Ammon's horn (tissue), 1 donor: Measurements from ENCODE around the gene CBX8.
A peak's percentile ranks its signal among the peaks of the same experiment; 100 is the strongest.
"Not testable (repeated sequence)": the region's sequence is repeated elsewhere in the genome, so short reads cannot be mapped to it uniquely, and the experiment has no call there.

Experiments used
- DNase-seq: peaks from one replicate; pipeline ENCODE4 v3.0.0-alpha.2; 2016; ENCODE audit warnings: low spot score

Gene CBX8

DNA sequence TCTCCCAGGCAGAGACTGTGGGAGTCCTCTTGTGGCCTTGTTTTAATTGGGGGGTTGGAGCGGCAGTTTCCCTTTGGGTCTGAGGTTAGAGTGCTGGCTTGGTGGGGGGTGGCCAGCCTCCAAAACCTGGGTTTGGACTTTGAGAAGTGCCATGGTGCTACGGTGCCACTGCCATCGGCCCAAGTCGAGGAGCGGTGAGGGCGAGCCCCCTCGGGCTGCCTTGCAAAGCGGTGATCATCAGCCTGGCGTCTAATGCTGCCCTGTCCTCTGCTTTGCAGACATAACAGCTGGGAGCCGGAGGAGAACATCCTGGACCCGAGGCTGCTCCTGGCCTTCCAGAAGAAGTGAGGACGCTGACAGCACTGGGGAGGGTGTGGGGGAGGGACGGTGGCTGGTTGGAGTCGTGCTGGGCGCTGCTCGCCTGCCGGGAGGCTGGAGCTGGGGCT, 17.8 kb downstream of the CBX8 start:
- no peak for DNase-seq

DNA sequence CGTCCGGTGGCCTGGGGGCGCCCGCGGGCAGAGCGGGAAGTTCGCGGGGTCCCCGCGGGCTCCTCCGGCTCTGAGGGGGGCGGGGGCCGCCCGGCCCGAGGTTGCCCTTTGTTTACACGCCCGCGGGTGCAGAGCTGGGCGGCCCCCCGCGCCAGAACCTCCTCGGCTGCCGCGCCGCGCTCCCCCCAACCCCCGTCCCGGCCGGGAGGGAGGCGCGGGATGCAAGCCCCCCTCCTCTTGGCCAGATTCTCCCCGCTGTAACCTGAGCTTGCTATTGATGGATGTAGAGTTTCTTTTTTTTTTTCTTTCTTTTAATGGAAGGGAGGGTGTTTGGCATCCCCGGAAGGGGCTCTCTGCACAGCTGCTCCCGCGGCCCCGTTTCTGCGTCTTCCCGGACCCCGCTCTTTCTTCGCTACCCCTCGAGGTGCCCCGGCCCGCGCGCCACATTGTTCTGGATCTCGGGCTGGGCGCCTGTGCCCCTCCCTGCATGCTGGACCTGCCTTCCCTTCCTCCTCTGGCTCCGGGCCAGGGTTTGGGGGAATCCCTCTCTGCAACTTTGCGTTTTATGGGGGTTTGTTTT, 18.3 kb downstream of the CBX8 start:
- no peak for DNase-seq

DNA sequence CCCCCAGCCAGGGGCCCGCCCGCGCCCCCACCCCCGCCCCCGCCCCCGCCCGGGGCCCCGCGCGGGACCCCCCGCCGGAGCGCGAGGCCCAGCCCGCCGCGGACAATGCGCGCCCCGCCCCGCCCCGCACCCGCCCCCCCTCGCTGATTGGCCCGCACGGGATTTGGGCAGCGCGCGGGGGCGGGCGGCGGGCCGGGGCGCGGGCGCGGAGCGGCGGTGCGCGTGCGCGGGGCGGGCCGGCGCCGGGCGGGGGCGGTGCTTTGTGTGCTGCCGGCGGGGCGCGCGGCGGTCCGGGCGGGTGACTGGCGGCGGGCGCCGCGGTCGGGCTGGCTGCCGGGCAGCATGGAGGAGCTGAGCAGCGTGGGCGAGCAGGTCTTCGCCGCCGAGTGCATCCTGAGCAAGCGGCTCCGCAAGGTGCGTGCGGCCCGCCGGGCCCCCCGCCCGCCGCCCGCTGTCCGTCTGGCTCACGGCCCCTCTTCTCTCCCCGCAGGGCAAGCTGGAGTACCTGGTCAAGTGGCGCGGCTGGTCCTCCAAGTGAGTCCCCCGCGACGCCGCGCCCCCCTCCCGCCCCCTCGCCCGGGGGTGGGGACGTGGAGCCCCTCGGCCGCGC, 18.9 kb downstream of the CBX8 start, which contains the start of gene CBX2:
Gene CBX2, plus strand, starts transcription at position 255 of the 610 bp plus-strand sequence. Its CDS starts 88 bp downstream, at position 343.
- peak; percentile 81 for DNase-seq

DNA sequence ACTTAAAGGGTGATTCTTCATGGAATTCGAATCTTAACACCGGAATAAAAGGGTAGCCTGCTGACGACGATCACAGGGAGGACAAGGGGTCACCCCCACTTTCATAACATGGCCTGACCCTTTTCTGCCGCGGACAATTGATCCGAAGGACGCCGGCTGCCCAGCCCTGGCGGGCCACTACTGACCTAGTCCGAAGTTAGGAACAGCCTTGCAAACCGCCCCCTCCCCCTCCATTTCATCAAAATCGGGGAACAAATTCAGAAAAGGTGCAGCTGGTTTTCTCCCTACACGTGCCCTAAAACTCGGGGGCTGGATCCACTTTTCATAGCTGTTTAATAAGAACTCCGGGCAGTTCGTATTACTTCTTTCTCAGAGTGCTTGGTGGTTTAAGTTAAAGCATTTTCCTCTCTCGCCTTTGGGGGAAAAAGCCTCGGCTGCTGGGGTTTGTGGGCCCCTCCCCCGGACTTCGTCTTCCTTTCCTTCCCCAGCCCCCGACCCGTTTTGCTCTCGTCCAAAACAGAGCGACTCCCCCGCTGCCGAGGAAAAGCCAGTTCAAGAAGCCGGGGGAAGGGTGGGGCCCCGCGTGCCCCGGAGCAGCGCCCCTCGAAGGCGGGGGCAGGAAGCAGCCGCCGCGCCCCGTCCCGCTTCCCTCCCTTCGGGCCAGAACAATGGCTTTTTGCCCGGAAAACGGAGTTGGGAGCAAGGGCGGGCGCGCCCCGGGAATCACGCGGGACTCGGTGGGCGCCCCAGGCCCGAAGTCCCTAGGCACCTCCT, 19.6 kb downstream of the CBX8 start:
- DNase-seq, result peak; percentile 61

DNA sequence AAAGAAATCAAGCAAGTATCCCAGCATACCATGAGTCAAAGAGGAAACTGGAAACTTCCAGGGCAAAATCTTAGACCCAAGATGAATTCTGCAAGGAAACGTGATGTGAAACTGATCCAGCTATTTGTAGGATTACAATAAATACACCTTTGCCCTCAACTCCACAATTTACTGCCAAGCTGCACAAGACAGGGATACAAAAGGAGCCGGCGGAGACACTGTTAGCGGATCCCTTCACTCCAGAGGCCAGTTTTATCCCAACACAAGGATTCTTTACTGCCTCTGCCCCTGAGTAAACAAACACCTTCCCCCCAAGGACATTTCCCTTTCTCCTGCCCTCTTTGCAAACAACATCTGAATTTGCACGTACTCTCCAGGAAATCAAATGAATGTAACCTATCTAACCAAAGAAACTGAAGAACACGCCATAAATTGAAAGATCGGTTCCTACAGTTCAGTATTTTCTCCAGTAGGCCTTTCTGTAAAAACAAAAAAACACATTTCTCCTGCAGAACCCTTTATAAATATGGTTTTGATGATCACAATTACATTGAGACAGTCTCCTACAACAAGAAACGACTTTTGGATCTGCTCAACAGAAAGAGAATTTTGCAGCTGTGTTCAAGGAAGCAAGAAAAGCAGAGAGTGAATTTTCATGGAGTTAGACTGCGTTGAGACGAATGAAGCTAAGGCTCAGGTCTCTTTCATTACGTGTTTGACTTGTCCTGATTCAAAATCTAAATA, 20.3 kb downstream of the CBX8 start:
- DNase-seq, result no peak

DNA sequence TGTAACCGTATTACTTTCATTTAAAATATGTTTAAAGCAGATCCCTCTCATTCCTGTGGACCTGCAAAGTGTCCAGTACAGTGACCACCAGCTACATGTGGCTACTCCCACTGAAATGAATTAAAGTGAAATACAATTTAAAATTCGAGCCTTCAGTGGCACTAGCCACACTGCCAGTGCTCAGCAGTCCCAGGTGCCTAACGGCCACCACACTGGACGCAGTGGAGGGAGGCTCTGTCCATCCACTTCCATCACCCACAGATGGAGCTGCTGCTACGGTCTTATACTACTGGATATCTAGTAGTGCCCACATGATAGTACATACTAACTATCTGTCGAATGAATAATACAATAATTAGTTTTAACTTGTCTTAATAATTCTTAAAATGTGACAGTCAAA, 21.2 kb downstream of the CBX8 start:
- DNase-seq, result no peak

DNA sequence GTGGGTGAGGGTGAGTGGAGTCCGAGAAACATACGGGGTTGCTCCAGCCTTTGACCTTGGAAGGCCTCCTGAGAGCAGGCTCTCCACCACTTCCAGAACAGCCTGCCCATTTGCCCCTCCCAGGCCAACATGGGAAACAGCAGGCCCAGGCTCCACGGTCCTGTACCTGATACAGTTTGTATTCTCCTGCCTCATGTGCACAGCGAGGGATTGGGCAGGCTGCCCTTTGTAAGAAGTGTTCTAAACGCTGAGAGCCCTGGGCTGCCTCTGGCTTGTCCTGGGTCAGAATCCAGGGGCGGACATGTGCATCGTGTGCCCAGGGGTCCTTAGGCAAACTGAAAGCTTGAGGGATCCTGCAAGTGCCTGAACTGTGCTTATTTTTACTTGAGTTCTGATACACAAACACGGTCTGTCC, 22.3 kb downstream of the CBX8 start:
- no peak for DNase-seq

DNA sequence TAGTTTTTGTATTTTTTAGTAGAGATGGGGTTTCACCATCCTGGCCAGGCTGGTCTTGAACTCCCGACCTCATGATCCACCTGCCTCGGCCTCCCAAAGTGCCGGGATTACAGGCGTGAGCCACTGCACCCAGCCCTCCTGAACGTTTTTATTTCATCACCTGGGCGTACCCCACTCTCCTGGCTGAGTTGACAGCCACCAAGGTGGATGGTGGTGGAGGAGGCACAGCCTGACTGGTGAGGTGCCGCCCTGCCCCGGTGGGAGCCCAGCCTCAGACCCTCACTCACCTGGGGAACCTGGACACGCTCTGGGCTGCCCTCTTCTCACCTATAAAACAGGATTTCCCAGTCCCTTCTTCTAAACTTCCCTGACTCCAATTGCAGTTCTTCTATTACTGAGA, 24.2 kb downstream of the CBX8 start:
- not testable (repeated sequence) for DNase-seq

DNA sequence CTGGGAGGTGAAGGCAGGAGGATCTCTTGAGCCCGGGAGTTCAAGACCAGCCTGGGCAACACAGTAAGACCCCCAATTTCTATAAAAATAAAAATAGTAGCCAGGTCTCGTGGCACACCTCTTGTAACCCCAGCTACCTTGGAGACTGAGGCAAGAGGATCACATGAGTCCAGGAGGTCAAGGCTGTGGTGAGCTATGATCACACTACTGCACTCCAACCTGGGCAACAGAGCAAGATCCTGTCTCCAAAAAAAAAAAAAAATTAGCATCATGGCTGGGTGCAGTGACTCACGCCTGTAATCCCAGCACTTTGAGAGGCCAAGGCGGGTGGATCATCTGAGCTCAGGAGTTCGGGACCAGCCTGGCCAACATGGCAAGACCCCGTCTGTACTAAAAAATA, 25.6 kb downstream of the CBX8 start:
- no peak for DNase-seq

DNA sequence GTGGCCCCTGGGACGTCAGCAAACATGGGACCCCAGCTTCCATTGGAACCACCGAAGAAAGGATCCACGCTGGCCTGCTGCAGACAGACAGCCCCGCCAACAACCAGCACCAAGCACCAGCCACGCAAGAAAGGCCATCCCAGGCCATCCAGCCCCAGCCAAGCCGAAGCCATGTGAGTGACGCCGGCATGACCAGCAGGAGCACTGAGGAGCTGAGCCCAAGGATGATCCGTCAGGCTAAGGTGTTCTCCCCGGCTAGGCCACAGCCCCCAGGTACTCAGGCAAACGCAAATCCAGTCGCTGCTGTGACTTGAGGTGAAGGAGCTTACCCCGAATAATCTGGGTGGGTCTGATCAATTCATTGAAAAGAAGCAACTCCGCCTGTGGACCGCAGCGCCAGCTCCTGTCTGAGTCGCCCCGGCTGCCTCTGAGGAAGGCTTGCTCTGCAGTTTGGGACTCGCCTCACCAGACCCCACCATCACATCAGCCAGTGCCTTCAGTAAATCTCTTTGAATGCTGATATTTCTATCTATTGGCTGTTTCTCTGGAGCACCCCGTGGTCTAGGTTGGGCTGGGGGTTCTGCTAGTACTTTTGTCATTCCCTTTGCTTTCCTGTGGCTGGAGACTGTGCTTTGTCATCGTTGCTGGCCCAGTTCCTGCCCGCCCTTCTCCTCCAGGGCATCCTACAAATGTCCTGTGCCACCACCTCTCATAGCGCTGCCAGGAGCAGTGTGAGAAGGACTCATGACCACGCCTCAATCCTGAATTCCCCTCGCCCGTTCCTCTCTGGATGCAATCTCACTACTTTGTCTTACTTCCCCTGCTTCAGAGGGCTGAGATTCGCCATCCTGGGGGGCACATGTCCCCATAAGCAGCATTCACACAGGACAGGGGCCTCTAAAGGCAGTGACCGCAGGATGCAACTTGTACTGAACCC, 27.0 kb downstream of the CBX8 start:
- DNase-seq, result no peak

DNA sequence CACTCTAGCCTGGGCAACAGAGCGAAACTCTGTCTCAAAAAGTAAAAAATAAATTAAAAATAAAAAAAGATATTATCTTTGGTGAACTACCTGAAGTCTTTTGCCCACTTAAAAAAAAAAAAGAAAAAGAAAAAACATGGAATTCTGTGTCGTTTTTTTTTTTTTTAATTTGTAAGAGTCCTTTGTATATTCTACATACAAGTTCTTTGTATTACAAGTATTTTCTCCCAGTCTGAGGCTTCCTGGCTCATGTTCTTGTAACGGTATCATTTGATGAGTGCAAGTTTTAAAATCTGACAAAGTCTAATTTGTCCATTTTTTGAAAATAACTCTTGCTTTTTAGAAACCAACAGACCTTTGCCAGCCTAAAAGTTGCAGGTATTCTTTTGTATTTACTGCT, 31.2 kb downstream of the CBX8 start:
- DNase-seq, result no peak

DNA sequence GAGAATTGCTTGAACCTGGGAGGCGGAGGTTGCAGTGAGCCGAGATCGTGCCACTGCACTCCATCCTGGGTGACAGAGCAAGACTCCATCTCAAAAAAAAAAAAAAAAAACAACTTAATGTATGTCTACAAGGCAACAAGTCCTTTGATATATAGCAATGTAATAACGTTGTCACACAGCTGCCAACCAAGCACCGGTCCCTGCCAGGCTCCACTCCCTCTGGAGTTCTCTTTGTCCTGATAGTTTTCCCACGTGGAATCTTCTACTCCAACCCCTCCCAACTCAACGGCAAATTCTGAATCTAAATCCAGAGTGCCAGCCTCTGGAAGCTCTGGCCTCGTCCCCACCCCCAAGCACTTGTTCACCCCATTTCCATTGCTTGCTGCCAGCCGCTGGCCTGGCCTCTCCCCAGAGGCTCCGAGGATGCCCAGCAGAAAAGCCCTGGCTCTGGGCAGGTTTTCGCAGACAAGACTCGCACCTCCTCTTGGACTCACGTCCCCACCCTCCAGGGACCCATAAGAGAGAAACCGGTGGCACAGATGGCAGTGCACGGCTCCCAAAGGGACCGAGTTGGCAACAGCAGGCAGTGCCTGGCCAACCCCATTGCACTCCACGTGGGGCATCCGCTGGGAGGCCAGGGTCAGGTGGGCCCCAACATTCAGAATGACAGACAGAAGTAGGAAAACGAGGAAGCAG, 34.8 kb downstream of the CBX8 start:
- DNase-seq, result no peak

DNA sequence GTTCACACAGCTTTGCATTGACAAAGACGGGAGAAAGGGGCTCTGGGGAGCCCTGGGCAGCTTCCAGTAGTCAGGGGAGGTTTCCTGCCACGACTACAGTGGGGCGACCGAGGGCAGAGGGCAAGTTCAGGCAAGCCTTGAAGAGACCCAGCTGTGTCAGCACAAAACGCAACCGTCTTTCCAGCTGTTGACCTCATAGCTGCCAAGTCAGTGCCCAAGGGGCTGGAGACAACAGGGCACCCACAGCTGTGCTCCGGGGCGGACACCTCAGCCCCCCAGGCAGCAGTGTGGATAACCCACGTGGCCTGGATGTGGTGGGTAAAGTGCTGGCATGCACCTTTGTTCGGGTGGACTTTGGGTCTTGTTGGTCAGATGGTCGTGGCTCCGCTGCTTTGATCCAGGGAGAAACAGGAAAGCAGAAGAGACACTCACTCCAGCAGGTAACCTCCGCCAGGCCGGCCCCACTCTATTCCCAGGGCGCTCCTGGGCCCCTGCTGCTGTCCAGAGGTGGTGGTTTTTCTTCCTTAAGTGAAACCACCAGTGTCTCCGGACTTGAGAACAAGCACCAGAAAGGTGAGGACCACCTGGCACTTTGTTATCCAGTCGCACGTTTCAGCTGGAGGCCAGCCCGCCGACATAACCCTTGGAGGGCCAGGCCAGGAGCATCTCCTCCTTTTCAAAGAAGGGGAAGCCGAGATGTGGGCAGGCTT, 36.5 kb downstream of the CBX8 start:
- no peak for DNase-seq

DNA sequence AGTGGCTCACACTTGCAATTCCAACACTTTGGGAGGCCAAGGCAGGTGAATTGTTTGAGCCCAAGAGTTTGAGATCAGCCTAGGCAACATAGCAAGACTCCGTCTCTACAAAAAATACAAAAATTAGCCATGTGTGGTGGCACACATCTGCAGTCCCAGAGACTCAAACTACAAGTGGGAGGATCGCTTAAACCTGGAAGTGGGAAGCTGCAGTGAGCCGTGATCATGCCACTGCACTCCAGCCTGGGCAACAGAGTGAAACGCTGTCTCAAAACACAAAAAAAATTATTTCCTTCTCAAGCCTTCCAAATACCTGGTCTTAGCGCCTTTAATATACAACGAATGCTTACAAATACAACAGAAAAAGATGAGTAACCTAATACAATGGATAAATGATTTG, 38.6 kb downstream of the CBX8 start:
- DNase-seq, result no peak

DNA sequence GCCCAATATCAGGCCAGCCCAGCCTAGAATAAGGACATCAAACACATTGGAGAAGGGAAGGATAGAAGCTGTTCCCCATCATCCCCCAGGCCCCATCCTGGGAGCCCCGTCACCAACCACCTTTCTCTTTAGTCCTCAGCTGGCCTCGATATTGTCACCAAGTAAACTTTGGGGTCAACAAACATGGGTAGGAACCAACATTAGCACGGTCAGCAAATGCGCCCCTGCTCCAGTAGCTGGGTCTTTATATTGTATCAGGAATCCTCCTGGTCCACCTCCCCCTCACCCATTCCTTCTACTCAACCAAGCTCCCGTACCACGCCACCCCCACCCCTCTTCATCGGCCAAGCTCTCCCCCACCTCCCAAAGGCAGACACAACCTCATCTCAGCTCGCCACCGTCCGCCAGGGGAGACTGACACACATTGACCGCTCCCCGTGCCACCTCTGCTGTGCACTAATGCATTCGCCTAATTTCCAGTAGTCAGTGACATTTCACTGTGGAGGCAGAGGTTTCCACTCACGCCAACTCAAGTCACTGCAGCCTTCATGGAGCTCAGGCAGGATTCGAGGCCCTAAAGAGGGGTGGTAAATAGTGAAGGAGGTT, 39.6 kb downstream of the CBX8 start:
- DNase-seq, result no peak

DNA sequence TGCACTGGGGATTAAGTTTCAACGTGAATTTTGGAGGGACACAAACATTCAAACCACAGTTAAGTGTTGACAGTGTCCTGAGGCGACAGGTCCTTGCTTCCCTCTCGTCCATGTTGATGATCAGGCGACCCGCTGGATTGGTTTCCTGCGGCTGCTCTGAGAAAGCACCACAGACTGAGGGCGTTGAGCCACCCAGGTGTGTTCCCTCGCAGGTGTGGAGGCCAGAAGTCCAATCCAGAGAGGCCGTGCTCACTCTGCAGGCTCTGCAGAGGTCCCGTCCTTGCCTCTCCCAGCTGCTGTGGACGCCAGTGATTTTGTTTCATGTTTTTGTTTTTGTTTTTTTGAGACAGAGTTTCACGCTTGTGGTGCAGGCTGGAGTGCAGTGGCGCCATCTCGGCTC, 41.3 kb downstream of the CBX8 start:
- no peak for DNase-seq

DNA sequence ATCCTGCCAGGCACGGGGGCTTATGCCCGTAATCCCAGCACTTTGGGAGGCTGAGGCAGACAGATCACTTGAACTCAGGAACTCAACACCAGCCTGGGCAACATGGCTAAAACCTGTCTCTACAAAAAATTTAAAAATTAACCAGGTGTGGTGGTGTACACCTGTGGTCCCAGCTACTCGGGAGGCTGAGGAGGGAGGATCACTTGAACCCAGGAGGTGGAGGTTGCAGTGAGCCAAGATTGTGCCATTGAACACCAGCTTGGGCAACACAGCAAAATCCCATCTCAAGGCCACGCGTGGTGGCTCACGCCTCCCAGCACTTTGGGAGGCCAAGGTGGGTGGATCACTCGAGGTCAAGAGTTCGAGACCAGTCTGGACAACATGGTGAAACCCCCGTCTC, 42.0 kb downstream of the CBX8 start:
- not testable (repeated sequence) for DNase-seq

DNA sequence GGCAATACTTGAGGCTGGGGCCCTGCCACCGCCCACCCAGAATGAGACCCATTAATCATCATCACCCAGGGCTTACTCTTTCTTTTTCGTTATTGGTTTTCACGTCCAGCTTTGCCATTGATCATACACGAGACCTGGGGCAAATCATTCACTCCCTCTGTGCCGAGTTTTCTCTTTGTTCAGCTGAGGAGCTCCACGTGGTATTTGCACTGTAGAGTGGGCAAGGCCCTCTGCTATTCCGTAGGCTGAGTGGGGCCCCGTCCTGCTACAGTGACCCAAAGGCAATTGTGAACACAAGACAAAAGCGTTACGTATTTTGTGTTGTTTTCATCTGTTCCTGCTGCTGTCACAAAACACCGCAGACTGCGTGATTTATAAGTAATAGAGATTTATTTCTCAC, 42.5 kb downstream of the CBX8 start:
- DNase-seq, result no peak

DNA sequence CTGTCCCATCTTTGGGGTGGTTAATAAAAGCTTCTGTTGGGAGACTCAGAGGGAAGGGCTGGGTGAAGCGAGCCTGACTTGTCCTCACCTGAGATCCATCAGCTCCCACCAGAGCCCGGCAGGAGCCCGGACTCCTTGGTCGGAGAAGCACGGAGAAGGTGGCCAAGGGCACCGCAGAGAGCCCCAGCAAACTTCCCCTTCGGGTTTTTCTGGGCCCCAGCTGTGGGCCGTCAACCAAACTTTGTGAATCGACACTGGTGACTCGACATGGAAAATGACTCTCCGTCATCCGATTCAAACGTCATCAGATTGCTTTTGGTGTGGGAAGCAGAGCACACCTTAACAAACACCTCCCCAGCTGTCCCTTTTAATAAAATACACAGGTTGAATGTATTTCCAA, 44.7 kb downstream of the CBX8 start:
- DNase-seq, result no peak
